NCI-H2107 treated with DMSO at 0.1 percent for 48 hours (cell line): ENCODE data around the gene CHMP3.
"Not testable (repeated sequence)": the region's sequence is repeated elsewhere in the genome, so short reads cannot be mapped to it uniquely, and the experiment has no call there.

Experiments used
- DNase-seq: peaks from one replicate; lab custom pipeline; 2025; ENCODE audit not compliant: unreplicated experiment; lab: John Stamatoyannopoulos, UW

The CHMP3 gene

DNA sequence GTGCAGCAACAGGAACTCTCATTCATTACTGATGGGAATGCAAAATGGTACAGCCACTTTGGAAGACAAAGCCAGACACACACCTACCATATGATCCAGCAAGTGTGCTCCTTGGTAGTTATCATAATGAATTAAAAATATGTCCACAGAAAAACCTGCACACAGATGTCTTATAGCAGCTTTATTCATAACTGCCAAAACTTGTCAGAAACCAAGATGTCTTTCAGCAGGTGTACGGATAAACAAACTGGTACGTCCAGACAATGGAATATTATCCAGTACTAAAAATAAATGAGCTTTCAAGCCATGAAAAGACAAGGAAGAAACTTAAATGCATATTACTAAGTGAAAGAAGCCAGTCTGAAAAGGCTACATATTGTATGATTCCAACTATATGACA lies 50.4 kb downstream of the CHMP3 start:
- no peak for DNase-seq

- peak; percentile 3 for DNase-seq
Measured at GRCh38 chr2:86512034-86512433, 51.2 kb downstream of the CHMP3 start.

DNA sequence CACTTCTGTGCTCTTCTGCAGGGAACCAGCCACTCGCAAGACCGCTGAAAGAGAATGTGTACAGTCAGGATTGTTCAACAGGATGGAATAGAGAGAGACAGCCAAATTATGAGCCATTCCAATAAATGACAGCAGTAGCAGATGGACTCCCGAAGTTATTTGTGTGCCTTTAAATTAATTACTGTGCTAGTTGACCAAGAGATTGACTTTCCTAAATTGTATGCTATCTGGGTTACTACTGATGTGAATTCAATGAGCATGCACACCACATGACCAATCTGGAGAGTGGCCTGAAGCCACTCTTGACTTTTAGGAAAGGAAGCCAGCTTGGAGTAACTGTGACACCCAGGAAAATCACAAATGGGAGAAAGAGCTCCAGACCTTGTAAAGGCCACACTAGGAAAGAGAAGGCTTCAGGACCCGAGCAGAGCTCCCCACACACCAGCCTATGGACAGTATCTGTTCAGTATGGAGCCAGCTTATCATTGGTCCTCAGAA lies 52.8 kb downstream of the CHMP3 start:
- DNase-seq: no peak

GRCh38 chr2:86507600-86507999 lies 55.6 kb downstream of the CHMP3 start:
- DNase-seq: no peak

DNA sequence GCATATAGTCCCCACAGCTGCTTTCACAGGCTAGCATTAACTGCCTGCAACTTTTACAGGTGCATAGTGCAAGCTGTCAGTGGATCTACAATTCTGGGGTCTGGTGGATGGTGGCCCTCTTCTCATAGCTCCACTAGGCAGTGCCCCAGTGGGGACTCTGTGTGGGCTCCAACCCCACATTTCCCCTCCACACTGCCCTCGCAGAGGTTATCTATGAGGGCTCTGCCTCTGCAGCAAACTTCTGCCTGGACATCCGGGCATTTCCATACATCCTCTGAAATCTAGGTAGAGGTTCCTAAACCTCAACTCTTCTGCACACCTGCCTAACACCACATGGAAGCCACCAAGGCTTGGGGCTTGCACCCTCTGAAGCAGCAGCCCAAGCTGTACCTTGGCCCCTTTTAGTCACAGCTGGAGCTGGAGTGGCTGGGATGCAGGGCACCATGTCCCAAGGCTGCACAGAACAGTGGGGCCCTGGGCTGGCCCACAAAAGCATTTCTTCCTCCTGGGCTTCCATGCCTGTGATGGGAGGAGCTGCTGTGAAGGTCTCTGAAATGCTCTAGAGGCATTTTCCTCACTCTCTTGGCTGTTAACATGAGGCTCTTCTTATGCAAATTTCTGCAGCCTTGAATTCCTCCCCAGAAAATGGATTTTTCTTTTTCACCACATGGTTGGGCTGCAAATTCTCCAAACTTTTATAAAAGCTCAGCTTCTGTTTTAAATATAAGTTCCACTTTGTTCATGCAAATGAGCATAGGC lies 62.7 kb downstream of the CHMP3 start:
- no peak for DNase-seq

DNA sequence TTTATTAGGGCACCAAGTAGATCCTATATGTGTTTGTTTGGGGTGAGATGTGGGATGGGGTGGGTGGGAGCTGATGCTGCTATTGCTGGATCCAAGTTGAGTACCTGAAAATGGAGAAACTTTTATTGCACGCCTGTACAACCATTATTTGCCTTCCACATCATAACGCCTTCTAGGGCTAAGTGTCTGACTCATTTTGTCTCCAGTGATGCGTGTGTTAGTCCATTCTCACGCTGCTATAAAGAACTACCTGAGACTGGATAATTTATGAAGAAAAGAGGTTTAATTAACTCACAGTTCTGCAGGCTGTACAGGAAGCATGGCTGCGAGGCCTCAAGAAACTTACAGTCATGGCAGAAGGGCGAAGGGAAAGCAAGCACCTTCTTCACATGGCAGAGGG lies 63.9 kb downstream of the CHMP3 start:
- DNase-seq: no peak

GRCh38 chr2:86498468-86499260 lies 64.6 kb downstream of the CHMP3 start:
- DNase-seq: no peak

DNA sequence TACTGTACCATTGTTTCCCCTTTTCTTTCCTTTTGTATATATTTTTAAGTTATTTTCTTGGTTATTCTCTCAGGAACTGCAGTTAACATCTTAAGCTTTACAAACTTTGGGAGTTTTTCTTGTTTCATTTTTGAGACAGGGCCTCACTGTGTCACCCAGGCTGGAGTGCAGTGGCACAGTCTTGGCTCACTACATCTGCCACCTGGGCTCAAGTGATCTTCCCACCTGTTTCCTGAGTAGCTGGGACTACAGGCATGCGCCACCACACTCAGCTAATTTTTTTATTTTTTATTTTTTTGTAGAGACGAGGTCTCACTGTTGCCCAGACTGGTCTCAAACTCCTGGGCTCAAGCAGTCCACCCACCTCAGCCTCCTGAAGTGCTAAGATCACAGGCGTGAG lies 66.9 kb downstream of the CHMP3 start:
- not testable (repeated sequence) for DNase-seq

DNA sequence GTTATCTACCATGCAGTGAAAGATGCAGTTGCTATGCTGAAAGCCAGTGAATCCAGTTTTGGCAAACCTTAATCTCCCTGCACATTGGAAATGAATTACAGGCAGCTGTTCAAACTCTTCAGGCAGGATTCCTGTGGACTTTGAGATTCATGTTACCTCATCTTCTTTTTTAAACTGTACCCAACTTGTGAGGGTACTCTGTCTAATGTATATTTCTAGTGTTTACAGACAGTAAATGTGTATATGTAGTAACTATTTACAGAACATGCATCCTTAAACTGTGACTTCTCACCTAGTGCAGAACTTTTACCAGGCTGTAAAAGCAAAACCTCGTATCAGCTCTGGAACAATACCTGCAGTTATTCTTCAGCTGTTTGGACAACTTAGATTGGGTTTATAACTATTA lies 71.2 kb downstream of the CHMP3 start:
- DNase-seq: peak; percentile 6

GRCh38 chr2:86491088-86491487 lies 72.2 kb downstream of the CHMP3 start:
- no peak for DNase-seq

DNA sequence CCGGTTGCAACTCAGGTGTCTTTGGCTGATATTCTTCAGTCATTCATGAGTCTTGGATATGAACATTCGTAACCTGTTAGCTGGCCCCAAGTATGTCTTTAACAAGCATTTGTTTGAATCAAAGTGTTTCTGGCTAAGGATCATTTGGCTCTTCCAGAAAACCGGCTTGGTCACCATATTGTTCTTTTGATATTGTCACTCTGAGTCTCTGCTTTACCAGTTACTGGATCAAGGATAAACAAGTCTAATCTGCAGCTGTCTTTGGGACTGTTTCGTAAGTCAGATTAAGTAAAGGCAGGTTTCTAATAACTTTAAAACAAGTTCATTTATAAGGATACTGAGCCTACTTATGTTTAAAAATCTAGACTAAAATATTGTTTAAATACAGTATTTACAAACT lies 73.0 kb downstream of the CHMP3 start:
- no peak for DNase-seq

DNA sequence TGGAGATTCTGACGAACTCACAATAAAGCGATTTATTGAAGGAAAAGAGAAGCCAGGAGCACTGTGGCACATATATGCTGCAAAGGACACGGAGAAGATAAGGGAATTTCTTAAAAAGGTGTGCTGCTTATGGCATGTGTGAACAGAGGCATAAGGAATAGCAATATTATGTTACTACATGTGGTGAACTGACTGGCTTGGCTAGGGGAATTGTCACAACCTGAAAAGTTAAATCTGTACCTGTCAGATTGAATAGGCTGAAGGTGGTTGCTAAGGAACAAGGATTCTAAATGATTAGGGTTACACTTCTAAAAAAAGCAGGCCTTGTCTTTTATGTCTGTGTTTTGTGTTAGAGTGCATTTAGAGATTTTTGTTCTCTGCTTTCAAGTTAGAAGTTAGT lies 73.7 kb downstream of the CHMP3 start:
- no peak for DNase-seq

- DNase-seq: no peak
Measured at GRCh38 chr2:86488561-86489250, 74.5 kb downstream of the CHMP3 start.

DNA sequence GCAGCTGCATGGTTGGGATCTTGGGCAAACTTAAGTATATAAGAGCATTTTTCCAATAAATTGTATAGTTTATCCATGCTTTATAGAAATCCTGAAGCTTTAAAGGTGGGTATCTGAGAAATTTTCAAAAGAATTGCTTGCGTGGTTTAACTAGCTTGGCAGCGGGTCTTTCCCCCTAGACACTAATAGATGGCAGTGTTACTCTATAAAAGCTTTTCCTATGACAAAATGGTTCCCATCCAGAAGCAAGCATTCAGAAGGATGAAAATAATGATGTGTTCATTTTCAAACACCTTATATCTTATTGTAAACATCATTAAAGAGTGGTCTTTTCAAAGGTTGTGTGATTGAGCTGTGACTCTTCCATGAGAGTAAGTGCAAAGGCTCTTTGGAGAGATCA lies 76.2 kb downstream of the CHMP3 start:
- no peak for DNase-seq

GRCh38 chr2:86485802-86486201 lies 77.4 kb downstream of the CHMP3 start:
- no peak for DNase-seq

- no peak for DNase-seq
Measured at GRCh38 chr2:86485103-86485502, 78.1 kb downstream of the CHMP3 start.

DNA sequence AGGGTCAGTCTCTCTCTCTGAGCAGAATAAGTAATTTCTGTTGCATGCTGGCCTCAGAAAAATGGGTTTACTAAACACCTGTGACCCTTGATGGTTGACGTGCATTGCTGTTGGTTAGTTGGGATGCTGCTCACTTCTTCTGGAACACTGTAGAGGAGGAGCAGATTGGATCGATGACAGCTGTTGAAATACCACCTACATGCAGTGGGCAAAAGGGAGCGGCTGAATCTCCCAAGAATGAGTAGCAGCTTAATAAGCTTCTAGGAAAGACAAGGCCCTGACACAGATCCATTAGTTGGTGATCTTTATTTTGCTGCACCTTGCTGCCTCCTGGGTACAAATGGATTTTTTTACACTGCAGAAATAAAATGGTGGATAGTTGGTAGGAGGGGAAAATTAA lies 78.9 kb downstream of the CHMP3 start:
- no peak for DNase-seq

DNA sequence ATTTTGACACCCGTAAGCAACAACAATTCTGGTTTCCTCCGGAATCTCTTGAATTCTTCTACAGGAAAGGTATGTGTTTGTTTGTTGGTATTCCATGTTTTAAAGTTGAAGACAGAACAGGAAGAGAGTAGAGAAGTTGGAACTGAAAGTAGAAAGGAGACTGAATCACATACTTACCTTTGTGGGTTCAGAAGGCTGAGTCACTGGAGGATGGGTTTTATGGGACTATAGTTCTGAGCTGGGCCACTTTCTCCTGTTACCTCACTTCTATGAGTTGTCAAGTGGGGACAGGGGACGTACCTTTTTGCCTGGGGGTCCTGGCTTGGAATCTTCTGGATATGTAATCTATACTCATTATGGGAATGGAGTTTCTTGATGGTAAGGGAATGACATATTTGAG lies 81.2 kb downstream of the CHMP3 start:
- no peak for DNase-seq

DNA sequence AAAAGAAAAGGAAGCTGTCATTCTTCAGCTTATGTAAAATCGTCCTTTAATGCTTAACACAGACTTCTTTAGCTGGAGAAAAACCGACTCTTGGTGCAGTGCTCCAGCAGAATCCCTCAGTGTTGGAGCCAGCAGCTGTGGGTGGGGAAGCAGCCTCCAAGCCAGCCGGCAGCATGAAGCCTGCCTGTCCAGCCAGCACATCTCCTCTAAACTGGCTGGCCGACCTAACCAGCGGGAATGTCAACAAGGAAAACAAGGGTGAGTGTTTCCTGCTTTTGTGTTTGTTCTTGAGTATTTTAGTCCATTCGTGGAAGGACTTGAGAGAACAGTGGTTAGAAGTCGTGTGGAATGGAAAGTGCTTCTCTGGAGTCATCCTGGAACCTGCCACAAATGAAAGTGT lies 83.1 kb downstream of the CHMP3 start:
- no peak for DNase-seq

DNA sequence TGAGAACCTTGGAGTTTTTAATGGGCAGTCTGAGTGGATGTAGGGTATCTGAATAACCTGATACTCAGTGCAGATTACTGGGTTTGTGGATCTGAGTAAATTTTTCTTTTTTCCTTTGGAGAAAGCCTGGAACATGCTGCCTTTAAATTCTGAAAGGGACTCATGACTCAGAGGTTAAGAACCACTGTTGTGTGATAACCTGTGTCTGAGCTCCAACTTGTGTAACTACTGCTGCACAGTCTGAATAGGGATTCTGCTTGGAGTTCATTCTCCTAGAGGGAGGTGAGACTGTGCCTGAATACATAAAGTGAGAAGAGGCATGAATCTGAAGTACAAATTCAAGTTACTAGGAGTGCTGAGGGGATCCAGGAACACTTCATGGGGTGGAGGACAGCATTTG lies 85.9 kb downstream of the CHMP3 start:
- no peak for DNase-seq

DNA sequence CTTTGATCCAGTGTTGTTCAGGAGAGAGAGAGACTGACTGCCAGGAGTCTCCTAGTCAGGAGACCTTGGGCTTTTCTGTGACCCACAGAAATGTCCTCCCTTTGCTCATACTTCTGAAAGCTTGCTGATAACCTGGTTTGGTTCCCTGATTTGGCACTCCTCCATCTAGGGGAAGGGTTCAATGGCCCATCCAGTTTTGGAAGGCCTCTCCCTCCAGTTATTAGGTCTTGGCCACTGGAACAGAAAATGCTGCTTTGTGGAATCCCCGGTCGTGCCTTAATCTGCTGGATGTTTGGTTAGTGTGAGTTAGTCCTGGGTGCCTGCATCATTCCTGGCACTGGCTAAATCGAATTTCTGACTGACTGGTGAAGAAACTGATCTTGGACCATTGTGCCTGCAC lies 86.3 kb downstream of the CHMP3 start:
- no peak for DNase-seq

DNA sequence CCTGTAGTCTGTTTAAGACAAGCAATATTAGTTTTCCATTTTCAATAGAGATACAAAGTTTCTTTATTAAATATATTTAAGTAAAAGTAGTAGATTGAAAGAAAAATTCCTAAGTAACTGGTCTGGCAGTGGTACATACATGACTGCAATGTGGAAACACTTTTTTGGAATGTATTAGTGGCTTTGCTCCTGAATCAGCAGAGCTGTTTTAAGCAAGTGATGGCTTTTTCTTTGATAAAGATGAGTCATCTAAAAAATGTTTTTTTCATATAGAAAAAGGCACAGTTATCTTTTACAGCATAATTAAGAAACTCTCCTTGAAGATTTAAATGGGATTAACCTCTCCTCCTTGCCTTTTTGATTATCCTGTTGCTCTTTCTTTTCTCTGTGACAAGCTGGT lies 87.2 kb downstream of the CHMP3 start:
- no peak for DNase-seq
